CD14-positive monocyte (primary cell): ENCODE measurements around the gene ZNF579. TPM values are rescaled to one million over a fixed set of nuclear protein-coding genes. Genes with fewer than 3 reads are reported as not detected.

Experiments
- DNase-seq, 3 donors: peaks; one replicate each; pipeline ENCODE4 v3.0.0-alpha.2; 2011 to 2022
- H2AFZ ChIP-seq: 2 replicates; pipeline ENCODE4 v1.6.0; 2012; ENCODE audit warnings: mild to moderate bottlenecking, low read depth, low read length, inconsistent platforms; ENCODE audit not compliant: insufficient read depth, poor library complexity, severe bottlenecking
- H3K27ac ChIP-seq, 2 donors: 1 replicate in 1 of 2; 2 replicates in 1 of 2; pipeline ENCODE4 v1.5.1; 2012 to 2013; ENCODE audit warnings: low read length in 2 of 2, control low read depth in 1 of 2, inconsistent platforms in 1 of 2, low read depth in 1 of 2, mild to moderate bottlenecking in 1 of 2
- H3K27me3 ChIP-seq, 2 donors: one replicate each; pipeline versions ENCODE4 v1.6.0 to v1.6.1; 2011 to 2013; ENCODE audit warnings: low read length in 2 of 2; ENCODE audit not compliant: control insufficient read depth in 2 of 2, insufficient read depth in 2 of 2
- H3K36me3 ChIP-seq, 2 donors: replicated peaks in 1 of 2; 1 replicate in 1 of 2; 2 replicates in 1 of 2; pipeline versions ENCODE4 v1.5.1 to v1.6.1; 2012 to 2013; ENCODE audit warnings: low read length in 2 of 2, control low read depth in 1 of 2, inconsistent platforms in 1 of 2, mild to moderate bottlenecking in 1 of 2; ENCODE audit not compliant: insufficient read depth in 2 of 2, control insufficient read depth in 1 of 2
- H3K4me1 ChIP-seq, 2 donors: 1 replicate in 1 of 2; 2 replicates in 1 of 2; pipeline versions ENCODE4 v1.5.1 to v1.6.1; 2012 to 2013; ENCODE audit warnings: low read length in 2 of 2, control low read depth in 1 of 2, inconsistent platforms in 1 of 2, mild to moderate bottlenecking in 1 of 2, moderate library complexity in 1 of 2; ENCODE audit not compliant: insufficient read depth in 2 of 2, control insufficient read depth in 1 of 2
- H3K4me2 ChIP-seq: replicated peaks from 2 replicates; pipeline ENCODE3; 2012; ENCODE audit warnings: low read length, moderate library complexity, mild to moderate bottlenecking; ENCODE audit not compliant: poor library complexity, severe bottlenecking; ENCODE audit errors: extremely low read depth
- H3K4me3 ChIP-seq, 3 experiments: fragments of 200-600 bp in 1 of 3; sonication (generic) in 1 of 3; replicated peaks in 1 of 3; 1 replicate in 2 of 3; 2 replicates in 1 of 3; pipeline ENCODE4 v1.5.1; 2011 to 2013; ENCODE audit warnings: low read length in 3 of 3, mild to moderate bottlenecking in 3 of 3, control low read depth in 2 of 3, low read depth in 2 of 3, inconsistent platforms in 1 of 3, moderate library complexity in 1 of 3
- H3K79me2 ChIP-seq: 2 replicates; pipeline ENCODE4 v1.6.0; 2012; ENCODE audit warnings: mild to moderate bottlenecking, control low read depth, inconsistent platforms, low read length, moderate library complexity; ENCODE audit not compliant: insufficient read depth
- H3K9ac ChIP-seq: 2 replicates; pipeline ENCODE4 v1.6.0; 2017; ENCODE audit warnings: low read length, mild to moderate bottlenecking; ENCODE audit not compliant: insufficient read depth, poor library complexity, severe bottlenecking
- H3K9me3 ChIP-seq, 2 donors: replicated peaks in 1 of 2; 1 replicate in 1 of 2; 2 replicates in 1 of 2; pipeline versions ENCODE4 v1.5.1 to v1.6.1; 2012 to 2013; ENCODE audit warnings: low read length in 2 of 2, control low read depth in 1 of 2; ENCODE audit not compliant: control insufficient read depth in 1 of 2, insufficient read depth in 1 of 2
- H4K20me1 ChIP-seq: 2 replicates; pipeline ENCODE4 v1.6.0; 2012; ENCODE audit warnings: mild to moderate bottlenecking, low read length, control low read depth, moderate library complexity; ENCODE audit not compliant: insufficient read depth
- H3K27ac Mint-ChIP-seq, 7 donors: one replicate each; pipeline ENCODE4 v1.8.0; 2020; ENCODE audit warnings: mild to moderate bottlenecking in 7 of 7, mixed read lengths in 7 of 7, moderate library complexity in 6 of 7, inconsistent platforms in 2 of 7
- H3K27me3 Mint-ChIP-seq, 3 donors: one replicate each; pipeline ENCODE4 v1.8.0; 2021 to 2022; ENCODE audit warnings: low read depth in 3 of 3, mild to moderate bottlenecking in 3 of 3, mixed read lengths in 3 of 3, moderate library complexity in 3 of 3, inconsistent platforms in 1 of 3
- H3K36me3 Mint-ChIP-seq, 2 donors: one replicate each; pipeline ENCODE4 v1.8.0; 2020; ENCODE audit warnings: mixed read lengths in 2 of 2, inconsistent platforms in 1 of 2, mild to moderate bottlenecking in 1 of 2
- H3K4me1 Mint-ChIP-seq: one replicate; pipeline ENCODE4 v1.8.0; 2020; ENCODE audit warnings: mild to moderate bottlenecking, mixed read lengths
- H3K4me3 Mint-ChIP-seq, 2 donors: one replicate each; pipeline ENCODE4 v1.8.0; 2020; ENCODE audit warnings: mild to moderate bottlenecking in 2 of 2, mixed read lengths in 2 of 2, moderate library complexity in 1 of 2
- H3K9me3 Mint-ChIP-seq, 7 donors: one replicate each; pipeline ENCODE4 v1.8.0; 2020 to 2022; ENCODE audit warnings: mixed read lengths in 7 of 7, mild to moderate bottlenecking in 6 of 7, moderate library complexity in 6 of 7, inconsistent platforms in 2 of 7
- CTCF ChIP-seq: fragments of 200-600 bp; IDR thresholded peaks from one replicate; pipeline ENCODE4 v1.8.0; 2022; ENCODE audit warnings: antibody characterized with exemption, mild to moderate bottlenecking
- WGBS: methylation state at CpG from one replicate; pipeline ENCODE4 v1.1.5; 2013; ENCODE audit warnings: missing lambda C conversion rate; ENCODE audit not compliant: insufficient coverage; 5-methylcytosine and 5-hydroxymethylcytosine counted together
- intact Hi-C, 2 donors: fragments of 100-400 bp; cut with micrococcal nuclease; formaldehyde crosslinking; loops; one replicate each; pipeline versions ENCODE4 v1.15.0 to v1.15.1; 2023
- polyA plus RNA-seq, 3 donors: library from polyadenylated mRNA; depleted of rRNA in 1 of 3; unstranded in 2 of 3; stranded (reverse) in 1 of 3; fragments of 300-500 nt in 2 of 3; fragments of >200 nt in 1 of 3; fragmentation: Illumina TruSeq in 2 of 3; gene quantifications; 1 replicate in 2 of 3; 2 replicates in 1 of 3; pipeline ENCODE4 v1.2.3, GENCODE V29; 2012 to 2021

Gene ZNF579
- polyA plus RNA-seq, 3 donors = 0.05 to 1.8 TPM; not detected in 1

DNA sequence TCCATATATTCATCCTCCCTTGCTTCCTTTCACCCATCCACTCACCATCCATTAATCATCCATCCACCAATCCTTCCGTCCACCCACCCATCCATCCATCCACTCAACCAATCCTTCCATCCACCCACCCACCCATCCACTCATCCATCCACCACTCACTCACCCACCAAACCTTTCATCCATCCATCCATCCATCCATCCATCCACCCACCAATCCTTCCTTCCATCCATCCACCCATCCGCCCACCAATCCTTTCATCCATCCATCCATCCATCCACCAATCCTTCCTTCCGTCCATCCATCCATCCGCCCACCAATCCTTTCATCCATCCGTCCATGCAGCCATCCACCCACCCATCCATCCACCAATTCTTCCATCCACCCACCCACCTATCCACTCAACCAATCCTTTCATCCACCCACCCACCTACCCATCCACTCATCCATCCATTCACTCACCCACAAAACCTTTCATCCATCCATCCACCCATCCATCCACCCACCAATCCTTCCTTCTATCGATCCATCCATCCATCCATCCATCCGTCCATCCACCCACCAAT is 38.3 kb downstream of the ZNF579 start:
- TF ChIP-seq CTCF = no peak
- Histone ChIP-seq H3K9ac (no peak overlapping the region), H3K4me3 (no peak overlapping the region), H4K20me1 (no peaks in the 10 kb centered on the region), H3K4me1 (peaks cover 0 to 6% of the 10 kb centered on the region in 2 donors), H3K27ac (no peak overlapping the region), H3K27me3 (no peaks in the 10 kb centered on the region), H3K79me2 (no peaks in the 10 kb centered on the region), H3K9me3 (no peaks in the 10 kb centered on the region), H2AFZ (no peak overlapping the region), H3K36me3 (no peaks in the 10 kb centered on the region), H3K4me2 (no peak overlapping the region)
- Mint-ChIP-seq H3K4me1 (peaks cover 5% of the 10 kb centered on the region), H3K27me3 (peaks cover 8 to 16% (median 14%) of the 10 kb centered on the region in 3 donors), H3K36me3 (no peaks in the 10 kb centered on the region), H3K27ac (no peak overlapping the region), H3K9me3 (peaks cover 0 to 5% (median 0%) of the 10 kb centered on the region in 7 donors), H3K4me3 (no peak overlapping the region)
- DNase-seq = no peak
- WGBS = 96% methylated on average over 7 of the region's 7 CpGs
- intact Hi-C loops = no loop called here

- 95% methylated on average over 17 of the region's 19 CpGs for WGBS
- TF ChIP-seq CTCF = no peak
- H3K27me3 Mint-ChIP-seq = peaks cover 5 to 11% (median 7%) of the 10 kb centered on the region in 3 donors
- Histone ChIP-seq H3K27ac (no peak overlapping the region), H3K9me3 (no peaks in the 10 kb centered on the region), H3K4me2 (no peak overlapping the region), H3K4me1 (no peaks in the 10 kb centered on the region), H3K79me2 (no peaks in the 10 kb centered on the region), H3K9ac (no peak overlapping the region), H3K36me3 (no peaks in the 10 kb centered on the region), H4K20me1 (no peaks in the 10 kb centered on the region), H3K4me3 (no peak overlapping the region), H3K27me3 (no peaks in the 10 kb centered on the region), H2AFZ (no peak overlapping the region)
- no peak for DNase-seq
- H3K36me3 Mint-ChIP-seq = no peaks in the 10 kb centered on the region
- H3K4me3 Mint-ChIP-seq = no peak overlapping the region
- peaks cover 0 to 5% (median 0%) of the 10 kb centered on the region in 7 donors for H3K9me3 Mint-ChIP-seq
- no peak overlapping the region for H3K27ac Mint-ChIP-seq
- peaks cover 2% of the 10 kb centered on the region for H3K4me1 Mint-ChIP-seq
- intact Hi-C loops = no loop called here
These were observed 39.6 kb downstream of the ZNF579 start for GRCh38 chr19:55541091-55541490.
